ENCODE measurements around the gene STAMBPL1. TPM values are rescaled to one million over a fixed set of nuclear protein-coding genes. Genes with fewer than 3 reads are reported as not detected.

STAMBPL1 gene
- total RNA-seq, 1 donor from 2014 or later = 4.1 TPM

- H3K27ac Mint-ChIP-seq (ENCODE audit: unreplicated experiment) = no peak overlapping the region
- TF ChIP-seq CTCF (conservative IDR thresholded peaks at IDR 0.05) = no peak
- H3K27me3 Mint-ChIP-seq (ENCODE audit: low read depth) = peaks cover 13% of the 10 kb centered on the region
- no peak for DNase-seq (ENCODE audit: low read depth, low spot score)
- no peaks in the 10 kb centered on the region for H3K9me3 Mint-ChIP-seq
- no peaks in the 10 kb centered on the region for H3K36me3 Mint-ChIP-seq (ENCODE audit: low read depth)
- no peak overlapping the region for H3K4me3 Mint-ChIP-seq
- H3K4me1 Mint-ChIP-seq = no peaks in the 10 kb centered on the region
Measured at GRCh38 chr10:88870089-88870488, 10.0 kb upstream of the STAMBPL1 start.

- H3K4me1 Mint-ChIP-seq = no peaks in the 10 kb centered on the region
- no peak overlapping the region for H3K4me3 Mint-ChIP-seq
- H3K27ac Mint-ChIP-seq (ENCODE audit: unreplicated experiment) = no peak overlapping the region
- no peaks in the 10 kb centered on the region for H3K36me3 Mint-ChIP-seq (ENCODE audit: low read depth)
- H3K9me3 Mint-ChIP-seq = no peaks in the 10 kb centered on the region
- DNase-seq (ENCODE audit: low read depth, low spot score) = no peak
- H3K27me3 Mint-ChIP-seq (ENCODE audit: low read depth) = peaks cover 38% of the 10 kb centered on the region
- no peak for TF ChIP-seq CTCF (conservative IDR thresholded peaks at IDR 0.05)
Measured at GRCh38 chr10:88873757-88874156, 6.3 kb upstream of the STAMBPL1 start.

- Mint-ChIP-seq H3K27me3 (ENCODE audit: low read depth) (peaks cover 44% of the 10 kb centered on the region), H3K4me1 (peaks cover under 1% of the 10 kb centered on the region), H3K4me3 (no peak overlapping the region), H3K9me3 (no peaks in the 10 kb centered on the region), H3K27ac (ENCODE audit: unreplicated experiment) (no peak overlapping the region), H3K36me3 (ENCODE audit: low read depth) (no peaks in the 10 kb centered on the region)
- no peak for DNase-seq (ENCODE audit: low read depth, low spot score)
- TF ChIP-seq CTCF (conservative IDR thresholded peaks at IDR 0.05) = no peak
Measured at GRCh38 chr10:88874281-88874680, 5.8 kb upstream of the STAMBPL1 start.

- no peak overlapping the region for H3K4me3 Mint-ChIP-seq
- peaks cover 6% of the 10 kb centered on the region for H3K4me1 Mint-ChIP-seq
- no peak for DNase-seq (ENCODE audit: low read depth, low spot score)
- H3K27me3 Mint-ChIP-seq (ENCODE audit: low read depth) = peaks cover 50% of the 10 kb centered on the region
- no peaks in the 10 kb centered on the region for H3K36me3 Mint-ChIP-seq (ENCODE audit: low read depth)
- H3K9me3 Mint-ChIP-seq = no peaks in the 10 kb centered on the region
- H3K27ac Mint-ChIP-seq (ENCODE audit: unreplicated experiment) = no peak overlapping the region
- no peak for TF ChIP-seq CTCF (conservative IDR thresholded peaks at IDR 0.05)
Measured at GRCh38 chr10:88875081-88875480, 5.0 kb upstream of the STAMBPL1 start.

GRCh38 chr10:88877298-88877697, 2.7 kb upstream of the STAMBPL1 start:
- Mint-ChIP-seq H3K36me3 (ENCODE audit: low read depth) (no peaks in the 10 kb centered on the region), H3K27me3 (ENCODE audit: low read depth) (peaks cover 48% of the 10 kb centered on the region), H3K27ac (ENCODE audit: unreplicated experiment) (no peak overlapping the region), H3K9me3 (no peaks in the 10 kb centered on the region), H3K4me1 (peaks cover 18% of the 10 kb centered on the region), H3K4me3 (peak overlapping the region; percentile 35)
- no peak for TF ChIP-seq CTCF (conservative IDR thresholded peaks at IDR 0.05)
- DNase-seq (ENCODE audit: low read depth, low spot score) = no peak
